ENCODE data around the gene LPGAT1. TPM values are rescaled to one million over a fixed set of nuclear protein-coding genes. Genes with fewer than 3 reads are reported as not detected.

LPGAT1 gene
- total RNA-seq, 1 donor = 18.0 TPM

- no peak for DNase-seq (ENCODE audit: low read depth in 2 of 3, low spot score in 2 of 3)
Measured at GRCh38 chr1:211781260-211781659, 49.3 kb downstream of the LPGAT1 start.

- no peak for DNase-seq (ENCODE audit: low read depth in 2 of 3, low spot score in 2 of 3)
Measured at GRCh38 chr1:211775170-211775569, 55.4 kb downstream of the LPGAT1 start.

GRCh38 chr1:211764701-211765100 lies 65.9 kb downstream of the LPGAT1 start:
- no peak for DNase-seq (ENCODE audit: low read depth in 2 of 3, low spot score in 2 of 3)

GRCh38 chr1:211762206-211762605 lies 68.4 kb downstream of the LPGAT1 start:
- DNase-seq (ENCODE audit: low read depth in 2 of 3, low spot score in 2 of 3) = no peak

GRCh38 chr1:211761400-211761799 lies 69.2 kb downstream of the LPGAT1 start:
- no peak for DNase-seq (ENCODE audit: low read depth in 2 of 3, low spot score in 2 of 3)

GRCh38 chr1:211756471-211757020 lies 74.0 kb downstream of the LPGAT1 start:
- DNase-seq (ENCODE audit: low read depth in 2 of 3, low spot score in 2 of 3) = no peak

- DNase-seq (ENCODE audit: low read depth in 2 of 3, low spot score in 2 of 3) = no peak
Measured at GRCh38 chr1:211753649-211754251, 76.8 kb downstream of the LPGAT1 start.

- DNase-seq (ENCODE audit: low read depth in 2 of 3, low spot score in 2 of 3) = no peak
Measured at GRCh38 chr1:211752951-211753486, 77.5 kb downstream of the LPGAT1 start.

- DNase-seq (ENCODE audit: low read depth in 2 of 3, low spot score in 2 of 3) = no peak
Measured at GRCh38 chr1:211752317-211752716, 78.2 kb downstream of the LPGAT1 start.

GRCh38 chr1:211751438-211751837 lies 79.1 kb downstream of the LPGAT1 start:
- DNase-seq (ENCODE audit: low read depth in 2 of 3, low spot score in 2 of 3) = no peak

GRCh38 chr1:211750599-211750998 lies 80.0 kb downstream of the LPGAT1 start:
- DNase-seq (ENCODE audit: low read depth in 2 of 3, low spot score in 2 of 3) = no peak

- no peak for DNase-seq (ENCODE audit: low read depth in 2 of 3, low spot score in 2 of 3)
Measured at GRCh38 chr1:211749251-211749650, 81.3 kb downstream of the LPGAT1 start.

GRCh38 chr1:211748810-211749209 lies 81.8 kb downstream of the LPGAT1 start:
- no peak for DNase-seq (ENCODE audit: low read depth in 2 of 3, low spot score in 2 of 3)

- no peak for DNase-seq (ENCODE audit: low read depth in 2 of 3, low spot score in 2 of 3)
Measured at GRCh38 chr1:211742889-211743529, 87.6 kb downstream of the LPGAT1 start.

- DNase-seq (ENCODE audit: low read depth in 2 of 3, low spot score in 2 of 3) = no peak
Measured at GRCh38 chr1:211742272-211742671, 88.3 kb downstream of the LPGAT1 start.

GRCh38 chr1:211741788-211742187 lies 88.8 kb downstream of the LPGAT1 start:
- no peak for DNase-seq (ENCODE audit: low read depth in 2 of 3, low spot score in 2 of 3)

GRCh38 chr1:211741116-211741515 lies 89.4 kb downstream of the LPGAT1 start:
- no peak for DNase-seq (ENCODE audit: low read depth in 2 of 3, low spot score in 2 of 3)

GRCh38 chr1:211739671-211740411 lies 90.7 kb downstream of the LPGAT1 start:
- DNase-seq (ENCODE audit: low read depth in 2 of 3, low spot score in 2 of 3) = peak in 1 of 3 donors; percentile 6

- DNase-seq (ENCODE audit: low read depth in 2 of 3, low spot score in 2 of 3) = peak in 2 of 3 donors; percentile 3 to 39
Measured at GRCh38 chr1:211738691-211739301, 91.8 kb downstream of the LPGAT1 start.

- DNase-seq (ENCODE audit: low read depth in 2 of 3, low spot score in 2 of 3) = no peak
Measured at GRCh38 chr1:211738096-211738690, 92.4 kb downstream of the LPGAT1 start.

All from hematopoietic multipotent progenitor cell (in vitro differentiated cells).